ENCODE results near the gene HMGCS2.

DNA sequence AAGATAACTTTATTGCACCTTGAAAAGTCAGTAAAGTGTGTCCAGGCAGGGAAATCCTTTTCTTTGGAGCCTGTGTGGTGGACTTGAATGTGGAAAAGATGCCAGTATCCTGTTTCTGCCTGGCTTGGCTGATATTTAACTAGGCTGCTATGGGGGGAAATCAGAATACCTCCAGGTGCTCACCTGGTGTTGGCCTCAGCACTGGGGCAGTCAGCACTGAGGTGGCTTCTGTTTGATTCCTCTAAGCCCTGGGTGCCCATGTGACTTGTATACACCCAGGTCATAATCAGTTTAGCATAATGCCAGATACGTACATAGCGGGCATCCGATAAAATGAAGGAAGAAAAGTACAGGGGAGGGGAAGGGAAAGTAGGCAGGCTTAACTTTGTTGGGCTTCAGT lies 49.7 kb downstream of the HMGCS2 start:
- TF ChIP-seq, protein P1, sequence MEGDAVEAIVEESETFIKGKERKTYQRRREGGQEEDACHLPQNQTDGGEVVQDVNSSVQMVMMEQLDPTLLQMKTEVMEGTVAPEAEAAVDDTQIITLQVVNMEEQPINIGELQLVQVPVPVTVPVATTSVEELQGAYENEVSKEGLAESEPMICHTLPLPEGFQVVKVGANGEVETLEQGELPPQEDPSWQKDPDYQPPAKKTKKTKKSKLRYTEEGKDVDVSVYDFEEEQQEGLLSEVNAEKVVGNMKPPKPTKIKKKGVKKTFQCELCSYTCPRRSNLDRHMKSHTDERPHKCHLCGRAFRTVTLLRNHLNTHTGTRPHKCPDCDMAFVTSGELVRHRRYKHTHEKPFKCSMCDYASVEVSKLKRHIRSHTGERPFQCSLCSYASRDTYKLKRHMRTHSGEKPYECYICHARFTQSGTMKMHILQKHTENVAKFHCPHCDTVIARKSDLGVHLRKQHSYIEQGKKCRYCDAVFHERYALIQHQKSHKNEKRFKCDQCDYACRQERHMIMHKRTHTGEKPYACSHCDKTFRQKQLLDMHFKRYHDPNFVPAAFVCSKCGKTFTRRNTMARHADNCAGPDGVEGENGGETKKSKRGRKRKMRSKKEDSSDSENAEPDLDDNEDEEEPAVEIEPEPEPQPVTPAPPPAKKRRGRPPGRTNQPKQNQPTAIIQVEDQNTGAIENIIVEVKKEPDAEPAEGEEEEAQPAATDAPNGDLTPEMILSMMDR (IDR thresholded peaks at IDR 0.05), result no peak
- no peak for TF ChIP-seq POLR2A (IDR thresholded peaks at IDR 0.05)

Data from thyroid gland (tissue), 4 donors.